NT2/D1 (cell line): ENCODE results near the gene AEBP1.

Source experiments
- SUZ12 ChIP-seq: IDR thresholded peaks from 2 replicates; pipeline ENCODE4 v1.6.1; 2011; ENCODE audit not compliant: insufficient read length, insufficient read depth; ENCODE audit errors: extremely low read depth
- YY1 ChIP-seq: IDR thresholded peaks from 2 replicates; pipeline ENCODE4 v1.6.1; 2011; ENCODE audit not compliant: insufficient read length, insufficient read depth
- ZNF274 ChIP-seq: IDR thresholded peaks from 2 replicates; pipeline ENCODE4 v1.6.1; 2011; ENCODE audit warnings: mild to moderate bottlenecking, low read depth, low read length

DNA sequence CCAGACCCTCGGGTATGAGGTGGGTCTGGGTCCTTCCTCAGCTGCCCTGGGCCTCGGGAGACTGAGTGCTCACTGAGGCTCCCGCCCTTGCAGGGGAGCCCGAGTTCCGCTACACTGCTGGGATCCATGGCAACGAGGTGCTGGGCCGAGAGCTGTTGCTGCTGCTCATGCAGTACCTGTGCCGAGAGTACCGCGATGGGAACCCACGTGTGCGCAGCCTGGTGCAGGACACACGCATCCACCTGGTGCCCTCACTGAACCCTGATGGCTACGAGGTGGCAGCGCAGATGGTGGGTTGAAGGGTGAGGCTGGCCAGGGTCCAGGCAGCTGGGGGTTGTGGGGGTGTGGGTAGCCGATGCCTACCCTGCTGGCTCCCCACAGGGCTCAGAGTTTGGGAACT, 7.6 kb downstream of the AEBP1 start:
- no peak for TF ChIP-seq YY1
- TF ChIP-seq ZNF274, result no peak
- TF ChIP-seq SUZ12, result no peak
